H9 (cell line): Measurements from ENCODE around the gene BROX. TPM values are rescaled to one million over a fixed set of nuclear protein-coding genes. Genes with fewer than 3 reads are reported as not detected.
A peak's percentile ranks its signal among the peaks of the same experiment; 100 is the strongest.

ENCODE experiments used
- DNase-seq: peaks from one replicate; pipeline ENCODE4 v3.0.0-alpha.2; 2017
- H2AFZ ChIP-seq: one replicate; pipeline ENCODE4 v1.6.1; 2013; ENCODE audit warnings: mild to moderate bottlenecking, low read length, control low read depth, moderate library complexity
- H2AK5ac ChIP-seq: 2 replicates; pipeline ENCODE4 v1.6.1; 2013; ENCODE audit warnings: low read length, control low read depth, mixed read lengths; ENCODE audit not compliant: insufficient read length
- H2BK120ac ChIP-seq: one replicate; pipeline ENCODE4 v1.6.1; 2013; ENCODE audit warnings: low read depth, mild to moderate bottlenecking, low read length, control low read depth, inconsistent platforms; ENCODE audit not compliant: poor library complexity, severe bottlenecking
- H2BK12ac ChIP-seq: 2 replicates; pipeline ENCODE4 v1.6.1; 2013; ENCODE audit warnings: low read length, control low read depth, mixed read lengths, low read depth; ENCODE audit not compliant: insufficient read length
- H2BK15ac ChIP-seq: 2 replicates; pipeline ENCODE4 v1.6.1; 2013; ENCODE audit warnings: low read depth, low read length, control low read depth
- H2BK20ac ChIP-seq: one replicate; pipeline ENCODE4 v1.6.1; 2013; ENCODE audit warnings: low read depth, mild to moderate bottlenecking, low read length, control low read depth, inconsistent platforms; ENCODE audit not compliant: poor library complexity, severe bottlenecking
- H2BK5ac ChIP-seq: 2 replicates; pipeline ENCODE4 v1.6.1; 2013; ENCODE audit warnings: low read length, control low read depth, mixed read lengths; ENCODE audit not compliant: insufficient read length
- H3K14ac ChIP-seq: 2 replicates; pipeline ENCODE4 v1.6.1; 2013; ENCODE audit warnings: low read length, control low read depth; ENCODE audit not compliant: insufficient read depth
- H3K18ac ChIP-seq: 2 replicates; pipeline ENCODE4 v1.6.1; 2013; ENCODE audit warnings: low read depth, mild to moderate bottlenecking, mixed read lengths, low read length, control low read depth; ENCODE audit not compliant: insufficient read length
- H3K23ac ChIP-seq: 2 replicates; pipeline ENCODE4 v1.6.1; 2013; ENCODE audit warnings: low read length, control low read depth, mixed read lengths, low read depth; ENCODE audit not compliant: insufficient read length
- H3K23me2 ChIP-seq: 2 replicates; pipeline ENCODE4 v1.6.1; 2013; ENCODE audit warnings: low read depth, mild to moderate bottlenecking, mixed read lengths, low read length, control low read depth; ENCODE audit not compliant: insufficient read length, poor library complexity, severe bottlenecking
- H3K27ac ChIP-seq: 2 replicates; pipeline ENCODE4 v1.5.1; 2013; ENCODE audit warnings: low read length, control low read depth, mixed read lengths, low read depth; ENCODE audit not compliant: insufficient read length
- H3K27me3 ChIP-seq: 2 replicates; pipeline ENCODE4 v1.6.1; 2013; ENCODE audit warnings: low read length, control low read depth, inconsistent platforms; ENCODE audit not compliant: insufficient read depth
- H3K4ac ChIP-seq: 2 replicates; pipeline ENCODE4 v1.6.1; 2013; ENCODE audit warnings: low read depth, mild to moderate bottlenecking, control low read depth, inconsistent platforms, low read length, moderate library complexity
- H3K4me1 ChIP-seq: 2 replicates; pipeline ENCODE4 v1.6.1; 2013; ENCODE audit warnings: low read length, control low read depth, inconsistent platforms; ENCODE audit not compliant: insufficient read depth
- H3K4me2 ChIP-seq: 2 replicates; pipeline ENCODE4 v1.6.1; 2013; ENCODE audit warnings: low read length, control low read depth, mixed read lengths; ENCODE audit not compliant: insufficient read length, insufficient read depth
- H3K56ac ChIP-seq: 2 replicates; pipeline ENCODE4 v1.6.1; 2013; ENCODE audit warnings: low read depth, mild to moderate bottlenecking, mixed read lengths, low read length, control low read depth; ENCODE audit not compliant: insufficient read length
- H3K79me1 ChIP-seq: 2 replicates; pipeline ENCODE4 v1.6.1; 2013; ENCODE audit warnings: low read depth, mild to moderate bottlenecking, moderate library complexity, low read length, control low read depth, inconsistent platforms; ENCODE audit not compliant: insufficient read depth, poor library complexity, severe bottlenecking
- H3K79me2 ChIP-seq: 2 replicates; pipeline ENCODE4 v1.6.1; 2013; ENCODE audit warnings: low read length, control low read depth, inconsistent platforms; ENCODE audit not compliant: insufficient read depth
- H3K9ac ChIP-seq: 2 replicates; pipeline ENCODE4 v1.6.1; 2013; ENCODE audit warnings: low read length, control low read depth, mixed read lengths; ENCODE audit not compliant: insufficient read length; ENCODE audit errors: extremely low read depth
- H3K9me3 ChIP-seq: one replicate; pipeline ENCODE4 v1.6.1; 2013; ENCODE audit warnings: low read depth, low read length, inconsistent platforms; ENCODE audit not compliant: control insufficient read depth
- H3T11ph ChIP-seq: one replicate; pipeline ENCODE4 v1.6.1; 2013; ENCODE audit warnings: mild to moderate bottlenecking, low read length, control low read depth, inconsistent platforms
- H4K20me1 ChIP-seq: one replicate; pipeline ENCODE4 v1.6.1; 2013; ENCODE audit not compliant: control insufficient read depth, insufficient read length, insufficient read depth
- H4K5ac ChIP-seq: 2 replicates; pipeline ENCODE4 v1.6.1; 2013; ENCODE audit warnings: low read depth, mild to moderate bottlenecking, mixed read lengths, low read length, control low read depth; ENCODE audit not compliant: insufficient read length
- H4K8ac ChIP-seq: replicated peaks from 2 replicates; pipeline ENCODE4 v1.6.1; 2013; ENCODE audit warnings: low read length, control low read depth, mixed read lengths, low read depth; ENCODE audit not compliant: insufficient read length
- H4K91ac ChIP-seq: 2 replicates; pipeline ENCODE4 v1.6.1; 2013; ENCODE audit warnings: low read depth, mild to moderate bottlenecking, moderate library complexity, mixed read lengths, low read length, control low read depth; ENCODE audit not compliant: insufficient read length
- H3K27ac Mint-ChIP-seq, 3 experiments: 2 replicates in 2 of 3; 3 replicates in 1 of 3; pipeline ENCODE4 v1.8.0; 2020 to 2021; ENCODE audit warnings: mixed read lengths in 3 of 3, mild to moderate bottlenecking in 1 of 3, moderate library complexity in 1 of 3
- H3K27me3 Mint-ChIP-seq: 2 replicates; pipeline ENCODE4 v1.8.0; 2021; ENCODE audit warnings: low read depth, mild to moderate bottlenecking, moderate library complexity, mixed read lengths
- H3K36me3 Mint-ChIP-seq, 3 experiments: 2 replicates in 2 of 3; 3 replicates in 1 of 3; pipeline ENCODE4 v1.8.0; 2020 to 2021; ENCODE audit warnings: low read depth in 3 of 3, mixed read lengths in 3 of 3; ENCODE audit not compliant: insufficient read depth in 1 of 3
- H3K4me1 Mint-ChIP-seq, 2 experiments: 2 replicates each; pipeline ENCODE4 v1.8.0; 2020; ENCODE audit warnings: mixed read lengths in 2 of 2
- H3K4me3 Mint-ChIP-seq, 2 experiments: 2 replicates in 1 of 2; 3 replicates in 1 of 2; pipeline ENCODE4 v1.8.0; 2020 to 2021; ENCODE audit warnings: mild to moderate bottlenecking in 2 of 2, mixed read lengths in 2 of 2, moderate library complexity in 1 of 2
- H3K9me3 Mint-ChIP-seq, 2 experiments: 2 replicates in 1 of 2; 3 replicates in 1 of 2; pipeline ENCODE4 v1.8.0; 2020; ENCODE audit warnings: mild to moderate bottlenecking in 2 of 2, mixed read lengths in 2 of 2, moderate library complexity in 1 of 2
- WGBS: extraction: QIAGEN DNeasy Blood & Tissue Kit; methylation state at CpG from one replicate; pipeline ENCODE4 v1.1.7; 2013; ENCODE audit warnings: missing lambda C conversion rate, low lambda C conversion rate, mixed read lengths; ENCODE audit not compliant: insufficient read length; ENCODE audit errors: extremely low coverage; 5-methylcytosine and 5-hydroxymethylcytosine counted together
- total RNA-seq: library from RNA; stranded (reverse); gene quantifications from 2 replicates; pipeline ENCODE4 v1.2.1, GENCODE V29; 2021
- TF ChIP-seq, protein P1 (sequence below): fragments of 200-600 bp; sonication (generic); conservative IDR thresholded peaks from 3 replicates; pipeline ENCODE4 v1.8.0; 2021; ENCODE audit warnings: antibody characterized with exemption, mild to moderate bottlenecking

BROX gene
- total RNA-seq, 1 experiment from 2014 or later: 27.8 TPM

DNA sequence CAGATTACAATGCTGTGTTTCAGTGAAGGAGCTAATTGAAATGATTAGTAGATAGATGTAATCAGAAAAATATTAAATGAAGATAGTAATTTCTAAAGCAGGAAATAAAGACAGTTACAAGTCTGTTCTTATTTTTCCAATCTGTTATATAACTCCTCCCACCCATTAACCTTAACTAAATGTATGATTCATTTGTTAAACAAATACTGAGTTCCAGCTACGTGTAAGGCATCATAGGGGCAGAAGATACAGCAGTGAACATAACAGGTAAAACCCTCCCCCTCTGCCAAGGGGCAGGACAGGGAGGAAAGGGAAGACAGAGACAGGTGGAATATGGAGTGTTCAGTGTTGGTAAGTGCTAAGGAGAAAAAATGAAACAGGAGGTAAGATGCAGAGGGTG lies 24.6 kb downstream of the BROX start, which contains the start of gene FAM177B:
Gene FAM177B, plus strand, starts transcription at position 231 of the 400 bp plus-strand sequence. CDS start 9,344 bp downstream, outside the sequence.
- no peak within 1 kb of the TSS for H2BK120ac ChIP-seq
- Mint-ChIP-seq H3K27me3 (no peaks in the 10 kb centered on the region), H3K9me3 (no peaks in the 10 kb centered on the region), H3K36me3 (peaks cover 7 to 19% (median 16%) of the 10 kb centered on the region in 3 experiments; a peak in 6 of 7 replicates), H3K4me3 (peak within 1 kb of the TSS in 1 of 2 experiments; percentile 12; a peak in 2 of 5 replicates), H3K4me1 (peaks cover 3 to 9% of the 10 kb centered on the region in 2 experiments), H3K27ac (peak within 1 kb of the TSS in 2 of 3 experiments; percentile 45 to 88; a peak in 3 of 7 replicates)
- no peaks in the 10 kb centered on the region for H3K27me3 ChIP-seq
- H2BK12ac ChIP-seq: no peak within 1 kb of the TSS
- H3T11ph ChIP-seq: no peak within 1 kb of the TSS
- H3K18ac ChIP-seq: no peak within 1 kb of the TSS
- no peak for DNase-seq
- H4K8ac ChIP-seq: no peak within 1 kb of the TSS
- no peak within 1 kb of the TSS for H4K5ac ChIP-seq
- peaks cover 7% of the 10 kb centered on the region; the same call in 1 of the 2 replicates for H3K4me1 ChIP-seq
- no peak within 1 kb of the TSS for H3K9ac ChIP-seq
- H3K79me2 ChIP-seq: no peaks in the 10 kb centered on the region
- WGBS: no CpG with 5 or more reads among the region's 1 CpG
- H3K23me2 ChIP-seq: peaks cover 2% of the 10 kb centered on the region
- peak within 1 kb of the TSS; percentile 5 for H3K4me2 ChIP-seq
- no peaks in the 10 kb centered on the region for H4K20me1 ChIP-seq
- H2BK15ac ChIP-seq: no peak within 1 kb of the TSS
- H3K79me1 ChIP-seq: no peaks in the 10 kb centered on the region
- no peak within 1 kb of the TSS for H2BK20ac ChIP-seq
- no peak within 1 kb of the TSS for H2AFZ ChIP-seq
- no peak within 1 kb of the TSS for H3K14ac ChIP-seq
- TF ChIP-seq, protein P1, sequence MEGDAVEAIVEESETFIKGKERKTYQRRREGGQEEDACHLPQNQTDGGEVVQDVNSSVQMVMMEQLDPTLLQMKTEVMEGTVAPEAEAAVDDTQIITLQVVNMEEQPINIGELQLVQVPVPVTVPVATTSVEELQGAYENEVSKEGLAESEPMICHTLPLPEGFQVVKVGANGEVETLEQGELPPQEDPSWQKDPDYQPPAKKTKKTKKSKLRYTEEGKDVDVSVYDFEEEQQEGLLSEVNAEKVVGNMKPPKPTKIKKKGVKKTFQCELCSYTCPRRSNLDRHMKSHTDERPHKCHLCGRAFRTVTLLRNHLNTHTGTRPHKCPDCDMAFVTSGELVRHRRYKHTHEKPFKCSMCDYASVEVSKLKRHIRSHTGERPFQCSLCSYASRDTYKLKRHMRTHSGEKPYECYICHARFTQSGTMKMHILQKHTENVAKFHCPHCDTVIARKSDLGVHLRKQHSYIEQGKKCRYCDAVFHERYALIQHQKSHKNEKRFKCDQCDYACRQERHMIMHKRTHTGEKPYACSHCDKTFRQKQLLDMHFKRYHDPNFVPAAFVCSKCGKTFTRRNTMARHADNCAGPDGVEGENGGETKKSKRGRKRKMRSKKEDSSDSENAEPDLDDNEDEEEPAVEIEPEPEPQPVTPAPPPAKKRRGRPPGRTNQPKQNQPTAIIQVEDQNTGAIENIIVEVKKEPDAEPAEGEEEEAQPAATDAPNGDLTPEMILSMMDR: no peak
- H3K9me3 ChIP-seq: no peaks in the 10 kb centered on the region
- no peak within 1 kb of the TSS for H2BK5ac ChIP-seq
- no peak within 1 kb of the TSS for H3K27ac ChIP-seq
- H3K23ac ChIP-seq: no peak within 1 kb of the TSS
- H2AK5ac ChIP-seq: no peak within 1 kb of the TSS
- H3K4ac ChIP-seq: no peak within 1 kb of the TSS
- H3K56ac ChIP-seq: no peak within 1 kb of the TSS
- H4K91ac ChIP-seq: no peak within 1 kb of the TSS
